Nephron progenitor cell (in vitro differentiated cells): ENCODE measurements around the gene CCDC187.

ENCODE experiments used
- DNase-seq: peaks from one replicate; pipeline ENCODE4 v3.0.0; 2021
- H3K27ac Mint-ChIP-seq: 2 replicates; pipeline ENCODE4 v1.8.0; 2021; ENCODE audit warnings: mild to moderate bottlenecking, moderate library complexity, mixed read lengths
- H3K27me3 Mint-ChIP-seq: 2 replicates; pipeline ENCODE4 v1.8.0; 2021; ENCODE audit warnings: mild to moderate bottlenecking, low read depth, mixed read lengths; ENCODE audit not compliant: poor library complexity
- H3K36me3 Mint-ChIP-seq: 2 replicates; pipeline ENCODE4 v1.8.0; 2021; ENCODE audit warnings: low read depth, mixed read lengths
- H3K4me1 Mint-ChIP-seq: 2 replicates; pipeline ENCODE4 v1.8.0; 2021; ENCODE audit warnings: mixed read lengths
- H3K4me3 Mint-ChIP-seq: 2 replicates; pipeline ENCODE4 v1.8.0; 2021; ENCODE audit warnings: mild to moderate bottlenecking, moderate library complexity, mixed read lengths
- H3K9me3 Mint-ChIP-seq: 2 replicates; pipeline ENCODE4 v1.8.0; 2021; ENCODE audit warnings: mild to moderate bottlenecking, moderate library complexity, mixed read lengths
- CTCF ChIP-seq: fragments of 200-600 bp; sonication (generic); IDR thresholded peaks from 2 replicates; pipeline ENCODE4 v1.5.0; 2021; ENCODE audit warnings: antibody characterized with exemption

CCDC187 gene

GRCh38 chr9:136242918-136243525 is 60.9 kb downstream of the CCDC187 start:
- Mint-ChIP-seq H3K4me3 (peak overlapping the region; percentile 94), H3K9me3 (no peaks in the 10 kb centered on the region)

DNA sequence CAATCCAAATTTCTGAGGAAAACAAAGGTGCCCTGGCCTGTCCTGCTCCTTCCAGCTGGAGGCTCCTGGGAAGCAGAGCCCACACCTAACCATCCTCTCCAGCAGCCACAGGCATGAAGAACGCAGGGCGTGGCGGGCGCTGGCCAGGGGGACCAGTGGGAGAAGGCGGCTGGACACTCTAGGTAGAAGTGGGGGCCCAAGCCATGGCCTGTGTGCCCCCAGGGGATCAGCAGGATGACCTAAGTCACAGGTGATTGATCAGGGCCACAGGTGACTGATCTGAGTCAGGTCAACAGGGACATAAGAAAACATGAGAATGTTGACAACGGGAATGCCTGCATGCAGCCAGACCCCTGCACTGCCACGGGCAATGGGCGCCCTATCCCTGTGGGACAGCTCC is 61.6 kb downstream of the CCDC187 start:
- no peak for TF ChIP-seq CTCF
- no peak overlapping the region for H3K27ac Mint-ChIP-seq
- no peaks in the 10 kb centered on the region for H3K9me3 Mint-ChIP-seq
- H3K4me3 Mint-ChIP-seq = no peak overlapping the region
- H3K27me3 Mint-ChIP-seq = peaks cover 16% of the 10 kb centered on the region
- H3K36me3 Mint-ChIP-seq = no peaks in the 10 kb centered on the region
- H3K4me1 Mint-ChIP-seq = peaks cover 75% of the 10 kb centered on the region
- no peak for DNase-seq

More at GRCh38 chr9:136242918-136243525, 60.9 kb downstream of the CCDC187 start:
- TF ChIP-seq CTCF = no peak
- no peak overlapping the region for H3K27ac Mint-ChIP-seq
- H3K36me3 Mint-ChIP-seq = no peaks in the 10 kb centered on the region
- peaks cover 17% of the 10 kb centered on the region for H3K27me3 Mint-ChIP-seq
- no peak for DNase-seq
- peaks cover 79% of the 10 kb centered on the region for H3K4me1 Mint-ChIP-seq

DNA sequence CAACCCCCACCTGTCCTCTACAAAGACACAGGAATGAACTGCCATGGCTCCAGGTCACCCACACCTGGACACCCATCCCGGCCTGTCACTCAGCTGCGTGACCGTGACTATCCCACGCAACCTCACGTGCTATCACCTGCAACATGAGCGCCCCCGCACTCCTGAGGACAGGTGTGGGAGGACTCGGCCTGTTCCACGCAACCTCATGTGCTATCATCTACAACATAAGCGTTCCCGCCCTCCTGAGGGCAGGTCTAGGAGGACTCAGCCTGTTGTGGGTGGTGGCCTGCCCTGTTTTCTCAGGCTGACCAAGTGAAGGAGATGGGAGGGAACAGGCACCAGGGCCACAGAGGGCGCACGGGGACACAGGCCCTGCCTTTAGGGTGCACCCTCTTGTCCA is 62.4 kb downstream of the CCDC187 start:
- H3K36me3 Mint-ChIP-seq = no peaks in the 10 kb centered on the region
- no peak overlapping the region for H3K4me3 Mint-ChIP-seq
- TF ChIP-seq CTCF = no peak
- H3K9me3 Mint-ChIP-seq = no peaks in the 10 kb centered on the region
- peaks cover 9% of the 10 kb centered on the region for H3K27me3 Mint-ChIP-seq
- no peak for DNase-seq
- peaks cover 68% of the 10 kb centered on the region for H3K4me1 Mint-ChIP-seq
- H3K27ac Mint-ChIP-seq = no peak overlapping the region

- H3K27me3 Mint-ChIP-seq = peaks cover 5% of the 10 kb centered on the region
- no peak for TF ChIP-seq CTCF
- H3K27ac Mint-ChIP-seq = no peak overlapping the region
- no peaks in the 10 kb centered on the region for H3K9me3 Mint-ChIP-seq
- H3K4me1 Mint-ChIP-seq = peaks cover 64% of the 10 kb centered on the region
- no peak overlapping the region for H3K4me3 Mint-ChIP-seq
- no peaks in the 10 kb centered on the region for H3K36me3 Mint-ChIP-seq
- no peak for DNase-seq
Measured at GRCh38 chr9:136240941-136241340, 63.0 kb downstream of the CCDC187 start.

DNA sequence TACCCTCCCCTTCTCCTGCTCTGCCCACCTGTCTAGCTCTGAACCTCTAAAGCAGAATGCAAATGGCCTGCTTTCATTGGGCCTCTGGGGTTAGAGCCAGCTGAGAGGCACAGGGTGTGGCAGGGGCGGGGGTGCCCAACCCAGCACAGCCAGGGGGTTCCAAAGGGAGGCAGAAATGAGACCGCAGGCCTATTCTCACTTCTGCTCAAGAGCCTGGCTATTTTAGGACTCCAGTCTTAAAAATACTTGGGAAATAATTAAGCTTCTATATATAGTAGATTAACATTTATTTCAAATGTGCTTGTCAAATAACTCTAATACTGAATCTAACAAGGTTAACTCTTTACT is 63.9 kb downstream of the CCDC187 start:
- no peaks in the 10 kb centered on the region for H3K9me3 Mint-ChIP-seq
- no peak for TF ChIP-seq CTCF
- H3K27me3 Mint-ChIP-seq = peaks cover 6% of the 10 kb centered on the region
- peaks cover 61% of the 10 kb centered on the region for H3K4me1 Mint-ChIP-seq
- peaks cover 3% of the 10 kb centered on the region for H3K36me3 Mint-ChIP-seq
- no peak overlapping the region for H3K4me3 Mint-ChIP-seq
- no peak for DNase-seq
- H3K27ac Mint-ChIP-seq = no peak overlapping the region

DNA sequence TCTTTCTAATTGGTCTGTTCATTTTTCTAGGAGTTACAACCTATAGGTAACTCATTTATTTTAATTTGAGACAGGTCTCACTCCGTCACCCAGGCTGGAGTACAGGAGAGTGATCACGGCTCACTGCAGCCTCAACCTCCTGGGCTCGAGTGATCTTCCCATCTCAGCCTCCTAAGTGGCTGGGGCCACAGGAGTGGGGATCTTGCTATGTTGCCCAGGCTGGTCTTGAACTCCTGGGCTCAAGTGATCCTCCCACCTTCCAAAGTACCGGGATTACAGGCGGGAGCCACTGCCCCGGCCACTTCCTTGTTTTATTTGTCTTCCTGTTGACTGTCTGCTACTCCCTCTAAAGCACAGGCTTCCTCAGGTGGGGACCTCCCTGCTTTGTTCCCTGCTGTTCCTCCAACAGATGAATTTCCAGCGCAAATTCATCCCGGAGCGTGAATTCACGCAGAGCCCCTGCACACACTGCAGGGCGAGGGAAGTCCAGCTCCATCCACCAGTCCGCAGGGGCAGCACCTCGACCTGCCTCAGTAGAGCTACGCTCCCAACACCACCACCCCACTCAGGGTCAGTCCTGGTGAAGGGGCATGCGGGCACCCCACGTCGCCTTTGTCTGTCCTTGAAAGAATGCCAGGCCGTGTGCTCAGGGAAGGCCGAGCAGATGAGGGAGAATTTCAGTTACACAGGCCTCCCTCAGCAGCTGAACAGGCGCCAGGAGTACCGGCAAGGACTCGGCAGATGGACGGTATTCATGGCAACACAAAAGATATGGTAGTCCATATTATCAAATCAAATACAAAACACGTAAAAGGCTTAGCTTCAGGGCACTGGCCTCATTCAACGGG is 64.5 kb downstream of the CCDC187 start:
- no peak for TF ChIP-seq CTCF
- DNase-seq = no peak
- Mint-ChIP-seq H3K4me3 (no peak overlapping the region), H3K4me1 (peaks cover 61% of the 10 kb centered on the region), H3K9me3 (no peaks in the 10 kb centered on the region), H3K27me3 (peaks cover 3% of the 10 kb centered on the region), H3K27ac (peak overlapping the region; percentile 77), H3K36me3 (peaks cover 5% of the 10 kb centered on the region)
